A673 (cell line): ENCODE measurements around the gene RHOBTB1.

Experiments used
- EZH2 ChIP-seq: fragments of 200-600 bp; sonication (generic); IDR thresholded peaks from 2 replicates; pipeline ENCODE4 v1.6.1; 2017; ENCODE audit warnings: borderline replicate concordance, low read depth, mild to moderate bottlenecking, mixed read lengths, antibody characterized with exemption, low read length; ENCODE audit not compliant: poor library complexity, severe bottlenecking
- TF ChIP-seq, protein P1 (sequence below): fragments of 300-800, 200-600 bp; sonication (generic); conservative IDR thresholded peaks from 2 replicates; pipeline ENCODE4 v1.5.1; 2017; ENCODE audit warnings: low read depth, mild to moderate bottlenecking, antibody characterized with exemption, low read length, moderate library complexity, mixed read lengths

DNA sequence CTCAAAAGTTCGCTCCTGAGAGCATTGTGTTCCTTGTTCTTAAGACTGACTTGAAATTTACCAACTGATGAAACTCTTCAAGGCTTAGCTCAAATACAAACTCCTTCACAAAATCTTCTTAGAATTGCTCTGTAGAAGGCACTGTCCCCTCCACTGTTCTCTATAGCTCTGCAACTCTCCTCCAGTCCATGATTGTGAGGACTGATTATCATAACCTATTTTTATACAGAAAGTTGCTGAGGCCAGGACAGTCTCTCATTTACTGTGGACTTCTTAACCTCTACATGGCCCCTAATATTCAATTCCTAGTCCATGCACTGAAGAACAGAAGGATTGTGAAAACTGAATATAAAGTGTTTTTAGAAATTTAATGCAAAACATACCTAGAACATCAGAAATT is 53.2 kb downstream of the RHOBTB1 start:
- TF ChIP-seq, protein P1, sequence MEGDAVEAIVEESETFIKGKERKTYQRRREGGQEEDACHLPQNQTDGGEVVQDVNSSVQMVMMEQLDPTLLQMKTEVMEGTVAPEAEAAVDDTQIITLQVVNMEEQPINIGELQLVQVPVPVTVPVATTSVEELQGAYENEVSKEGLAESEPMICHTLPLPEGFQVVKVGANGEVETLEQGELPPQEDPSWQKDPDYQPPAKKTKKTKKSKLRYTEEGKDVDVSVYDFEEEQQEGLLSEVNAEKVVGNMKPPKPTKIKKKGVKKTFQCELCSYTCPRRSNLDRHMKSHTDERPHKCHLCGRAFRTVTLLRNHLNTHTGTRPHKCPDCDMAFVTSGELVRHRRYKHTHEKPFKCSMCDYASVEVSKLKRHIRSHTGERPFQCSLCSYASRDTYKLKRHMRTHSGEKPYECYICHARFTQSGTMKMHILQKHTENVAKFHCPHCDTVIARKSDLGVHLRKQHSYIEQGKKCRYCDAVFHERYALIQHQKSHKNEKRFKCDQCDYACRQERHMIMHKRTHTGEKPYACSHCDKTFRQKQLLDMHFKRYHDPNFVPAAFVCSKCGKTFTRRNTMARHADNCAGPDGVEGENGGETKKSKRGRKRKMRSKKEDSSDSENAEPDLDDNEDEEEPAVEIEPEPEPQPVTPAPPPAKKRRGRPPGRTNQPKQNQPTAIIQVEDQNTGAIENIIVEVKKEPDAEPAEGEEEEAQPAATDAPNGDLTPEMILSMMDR: no peak
- no peak for TF ChIP-seq EZH2
